ENCODE data around the gene RAPGEF1.
"Not testable (repeated sequence)": the region's sequence is repeated elsewhere in the genome, so short reads cannot be mapped to it uniquely, and the experiment has no call there.

Gene RAPGEF1

GRCh38 chr9:131685753-131686706 is 53.8 kb downstream of the RAPGEF1 start:
- no peaks in the 10 kb centered on the region for H3K4me1 ChIP-seq (ENCODE audit: control insufficient read depth, insufficient read depth, low read length)
- no peaks in the 10 kb centered on the region for H3K27me3 ChIP-seq (ENCODE audit: control insufficient read depth, insufficient read depth, low read length)
- H3K4me3 ChIP-seq (ENCODE audit: low read length) = no peak overlapping the region
- no peak overlapping the region for H3K27ac ChIP-seq (ENCODE audit: low read depth, low read length)
- H3K36me3 ChIP-seq (ENCODE audit: control insufficient read depth, insufficient read depth, low read length) = no peaks in the 10 kb centered on the region
- H3K9ac ChIP-seq (ENCODE audit: low read length) = no peak overlapping the region

- H3K27me3 ChIP-seq (ENCODE audit: control insufficient read depth, insufficient read depth, low read length); H3K36me3 ChIP-seq (ENCODE audit: control insufficient read depth, insufficient read depth, low read length); H3K27ac ChIP-seq (ENCODE audit: low read depth, low read length); H3K4me3 ChIP-seq (ENCODE audit: low read length); H3K9ac ChIP-seq (ENCODE audit: low read length): not testable (repeated sequence)
- H3K4me1 ChIP-seq (ENCODE audit: control insufficient read depth, insufficient read depth, low read length) = peaks cover 10% of the 10 kb centered on the region
These were observed 56.8 kb downstream of the RAPGEF1 start for GRCh38 chr9:131683094-131683493.

- Histone ChIP-seq H3K36me3 (ENCODE audit: control insufficient read depth, insufficient read depth, low read length) (no peaks in the 10 kb centered on the region), H3K4me1 (ENCODE audit: control insufficient read depth, insufficient read depth, low read length) (peaks cover 19% of the 10 kb centered on the region), H3K9ac (ENCODE audit: low read length) (no peak overlapping the region), H3K27me3 (ENCODE audit: control insufficient read depth, insufficient read depth, low read length) (no peaks in the 10 kb centered on the region), H3K27ac (ENCODE audit: low read depth, low read length) (no peak overlapping the region), H3K4me3 (ENCODE audit: low read length) (no peak overlapping the region)
These were observed 57.6 kb downstream of the RAPGEF1 start for GRCh38 chr9:131682261-131682660.

GRCh38 chr9:131681826-131682225 is 58.0 kb downstream of the RAPGEF1 start:
- not testable (repeated sequence) for H3K9ac ChIP-seq (ENCODE audit: low read length); H3K36me3 ChIP-seq (ENCODE audit: control insufficient read depth, insufficient read depth, low read length); H3K27ac ChIP-seq (ENCODE audit: low read depth, low read length); H3K27me3 ChIP-seq (ENCODE audit: control insufficient read depth, insufficient read depth, low read length); H3K4me3 ChIP-seq (ENCODE audit: low read length)
- H3K4me1 ChIP-seq (ENCODE audit: control insufficient read depth, insufficient read depth, low read length) = peaks cover 23% of the 10 kb centered on the region

GRCh38 chr9:131681108-131681507 is 58.8 kb downstream of the RAPGEF1 start:
- peaks cover 30% of the 10 kb centered on the region for H3K4me1 ChIP-seq (ENCODE audit: control insufficient read depth, insufficient read depth, low read length)
- not testable (repeated sequence) for H3K27me3 ChIP-seq (ENCODE audit: control insufficient read depth, insufficient read depth, low read length); H3K4me3 ChIP-seq (ENCODE audit: low read length); H3K27ac ChIP-seq (ENCODE audit: low read depth, low read length); H3K9ac ChIP-seq (ENCODE audit: low read length); H3K36me3 ChIP-seq (ENCODE audit: control insufficient read depth, insufficient read depth, low read length)

- peaks cover 37% of the 10 kb centered on the region for H3K4me1 ChIP-seq (ENCODE audit: control insufficient read depth, insufficient read depth, low read length)
- H3K9ac ChIP-seq (ENCODE audit: low read length) = no peak overlapping the region
- no peak overlapping the region for H3K4me3 ChIP-seq (ENCODE audit: low read length)
- no peaks in the 10 kb centered on the region for H3K36me3 ChIP-seq (ENCODE audit: control insufficient read depth, insufficient read depth, low read length)
- H3K27ac ChIP-seq (ENCODE audit: low read depth, low read length) = no peak overlapping the region
- no peaks in the 10 kb centered on the region for H3K27me3 ChIP-seq (ENCODE audit: control insufficient read depth, insufficient read depth, low read length)
These were observed 60.4 kb downstream of the RAPGEF1 start for GRCh38 chr9:131679261-131680020.

- H3K27me3 ChIP-seq (ENCODE audit: control insufficient read depth, insufficient read depth, low read length) = no peaks in the 10 kb centered on the region
- peaks cover 37% of the 10 kb centered on the region for H3K4me1 ChIP-seq (ENCODE audit: control insufficient read depth, insufficient read depth, low read length)
- H3K4me3 ChIP-seq (ENCODE audit: low read length) = no peak overlapping the region
- H3K36me3 ChIP-seq (ENCODE audit: control insufficient read depth, insufficient read depth, low read length) = no peaks in the 10 kb centered on the region
- peak overlapping the region; percentile 71 for H3K27ac ChIP-seq (ENCODE audit: low read depth, low read length)
- H3K9ac ChIP-seq (ENCODE audit: low read length) = peak overlapping the region; percentile 14
These were observed 61.3 kb downstream of the RAPGEF1 start for GRCh38 chr9:131678499-131679111.

GRCh38 chr9:131677444-131678180 is 62.3 kb downstream of the RAPGEF1 start:
- Histone ChIP-seq H3K4me1 (ENCODE audit: control insufficient read depth, insufficient read depth, low read length) (peaks cover 37% of the 10 kb centered on the region), H3K9ac (ENCODE audit: low read length) (peak overlapping the region; percentile 5)

GRCh38 chr9:131677049-131677443 is 62.8 kb downstream of the RAPGEF1 start:
- no peaks in the 10 kb centered on the region for H3K27me3 ChIP-seq (ENCODE audit: control insufficient read depth, insufficient read depth, low read length)
- peak overlapping the region; percentile 24 for H3K4me3 ChIP-seq (ENCODE audit: low read length)
- H3K9ac ChIP-seq (ENCODE audit: low read length) = no peak overlapping the region
- peak overlapping the region; percentile 71 for H3K27ac ChIP-seq (ENCODE audit: low read depth, low read length)
- peaks cover 37% of the 10 kb centered on the region for H3K4me1 ChIP-seq (ENCODE audit: control insufficient read depth, insufficient read depth, low read length)
- H3K36me3 ChIP-seq (ENCODE audit: control insufficient read depth, insufficient read depth, low read length) = no peaks in the 10 kb centered on the region

More at GRCh38 chr9:131677444-131678180, 62.3 kb downstream of the RAPGEF1 start:
- Histone ChIP-seq H3K36me3 (ENCODE audit: control insufficient read depth, insufficient read depth, low read length) (no peaks in the 10 kb centered on the region), H3K27me3 (ENCODE audit: control insufficient read depth, insufficient read depth, low read length) (no peaks in the 10 kb centered on the region), H3K27ac (ENCODE audit: low read depth, low read length) (peak overlapping the region; percentile 71), H3K4me3 (ENCODE audit: low read length) (peak overlapping the region; percentile 24)

GRCh38 chr9:131676431-131676972 is 63.4 kb downstream of the RAPGEF1 start:
- Histone ChIP-seq H3K36me3 (ENCODE audit: control insufficient read depth, insufficient read depth, low read length) (no peaks in the 10 kb centered on the region), H3K27me3 (ENCODE audit: control insufficient read depth, insufficient read depth, low read length) (no peaks in the 10 kb centered on the region), H3K4me3 (ENCODE audit: low read length) (peak overlapping the region; percentile 47), H3K4me1 (ENCODE audit: control insufficient read depth, insufficient read depth, low read length) (peaks cover 38% of the 10 kb centered on the region), H3K9ac (ENCODE audit: low read length) (no peak overlapping the region), H3K27ac (ENCODE audit: low read depth, low read length) (peak overlapping the region; percentile 71)

GRCh38 chr9:131675437-131676022 is 64.3 kb downstream of the RAPGEF1 start:
- H3K4me3 ChIP-seq (ENCODE audit: low read length) = no peak overlapping the region
- H3K27me3 ChIP-seq (ENCODE audit: control insufficient read depth, insufficient read depth, low read length) = no peaks in the 10 kb centered on the region
- peaks cover 47% of the 10 kb centered on the region for H3K4me1 ChIP-seq (ENCODE audit: control insufficient read depth, insufficient read depth, low read length)
- no peaks in the 10 kb centered on the region for H3K36me3 ChIP-seq (ENCODE audit: control insufficient read depth, insufficient read depth, low read length)
- peak overlapping the region; percentile 71 for H3K27ac ChIP-seq (ENCODE audit: low read depth, low read length)
- H3K9ac ChIP-seq (ENCODE audit: low read length) = no peak overlapping the region
